NAMALWA (cell line): ENCODE results near the gene TCTA.

Source experiments
- DNase-seq: peaks from one replicate; pipeline ENCODE4 v3.0.0-alpha.2; 2015; ENCODE audit warnings: low spot score

The TCTA gene

DNA sequence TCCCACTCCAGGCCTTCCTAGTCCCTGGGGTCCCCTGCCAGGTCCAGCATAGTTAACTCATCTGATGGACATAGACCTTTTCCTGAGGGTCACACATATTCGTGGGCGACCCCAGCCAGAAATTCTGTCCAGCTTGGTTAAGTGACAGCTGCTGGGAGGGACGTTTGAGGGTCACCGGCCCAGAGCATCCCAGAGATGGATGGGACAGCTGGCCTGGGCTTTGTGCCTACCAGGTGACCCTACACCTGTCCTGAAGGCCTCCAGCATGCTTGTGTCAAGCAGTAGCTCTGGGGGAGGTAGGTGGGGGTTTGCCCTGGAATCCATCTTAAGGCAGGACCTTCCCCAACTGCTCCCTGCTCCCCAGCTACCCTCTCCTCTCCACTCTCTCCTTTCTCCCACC is 48.7 kb downstream of the TCTA start:
- DNase-seq = no peak

DNA sequence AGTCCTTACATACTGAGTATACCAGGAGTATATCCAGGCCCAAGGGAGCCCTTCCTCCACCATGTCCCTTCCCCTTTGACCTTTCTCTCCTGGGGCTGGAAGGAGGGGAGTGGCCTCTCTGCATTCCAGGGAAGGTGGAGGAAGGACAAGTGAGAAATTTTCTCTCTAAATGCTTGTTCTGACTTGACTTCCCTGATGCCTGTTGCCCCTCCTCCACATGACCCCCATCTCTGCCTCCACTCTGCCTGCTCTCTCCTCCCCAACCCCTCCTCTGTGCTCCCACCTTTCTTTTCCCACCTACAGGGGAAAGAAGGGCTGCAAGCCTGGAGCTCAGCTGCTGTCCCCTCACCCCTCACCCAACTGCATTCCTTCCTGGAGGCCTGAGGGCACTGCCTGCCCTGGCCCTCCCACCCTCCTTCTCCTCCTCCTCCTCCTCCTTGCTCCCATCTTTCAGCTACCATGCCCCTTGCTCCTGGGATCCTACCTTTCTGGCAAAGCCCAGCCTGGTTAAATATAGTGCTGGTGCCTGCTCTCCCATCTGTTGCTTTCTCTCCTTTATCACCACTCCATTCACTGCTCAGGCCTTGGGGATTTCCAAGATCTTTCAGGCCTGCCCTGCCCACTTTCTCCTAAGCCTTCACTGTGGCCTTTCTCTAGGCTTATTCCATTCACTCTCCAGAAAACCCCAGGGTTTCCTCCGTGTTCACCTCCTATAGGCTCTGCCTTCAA is 49.4 kb downstream of the TCTA start:
- no peak for DNase-seq

DNA sequence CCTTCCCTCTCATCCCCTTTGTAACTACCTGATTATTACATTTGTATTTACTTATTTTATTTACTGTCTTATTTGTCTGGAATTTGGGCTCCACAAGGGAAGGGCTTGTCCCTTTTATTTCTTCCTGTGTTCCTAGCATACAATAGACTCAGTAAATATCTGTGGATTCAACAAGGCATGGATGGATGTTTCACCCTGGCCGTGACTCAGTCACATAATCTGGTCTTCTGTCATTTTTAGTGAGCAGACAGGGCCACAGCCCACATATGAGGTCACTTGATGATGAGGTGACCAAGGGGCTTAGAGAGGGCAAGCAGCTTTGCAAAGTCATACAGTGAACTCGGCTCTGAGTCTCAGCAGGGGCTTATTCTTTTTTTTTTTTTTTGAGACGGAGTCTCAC is 50.0 kb downstream of the TCTA start:
- no peak for DNase-seq

DNA sequence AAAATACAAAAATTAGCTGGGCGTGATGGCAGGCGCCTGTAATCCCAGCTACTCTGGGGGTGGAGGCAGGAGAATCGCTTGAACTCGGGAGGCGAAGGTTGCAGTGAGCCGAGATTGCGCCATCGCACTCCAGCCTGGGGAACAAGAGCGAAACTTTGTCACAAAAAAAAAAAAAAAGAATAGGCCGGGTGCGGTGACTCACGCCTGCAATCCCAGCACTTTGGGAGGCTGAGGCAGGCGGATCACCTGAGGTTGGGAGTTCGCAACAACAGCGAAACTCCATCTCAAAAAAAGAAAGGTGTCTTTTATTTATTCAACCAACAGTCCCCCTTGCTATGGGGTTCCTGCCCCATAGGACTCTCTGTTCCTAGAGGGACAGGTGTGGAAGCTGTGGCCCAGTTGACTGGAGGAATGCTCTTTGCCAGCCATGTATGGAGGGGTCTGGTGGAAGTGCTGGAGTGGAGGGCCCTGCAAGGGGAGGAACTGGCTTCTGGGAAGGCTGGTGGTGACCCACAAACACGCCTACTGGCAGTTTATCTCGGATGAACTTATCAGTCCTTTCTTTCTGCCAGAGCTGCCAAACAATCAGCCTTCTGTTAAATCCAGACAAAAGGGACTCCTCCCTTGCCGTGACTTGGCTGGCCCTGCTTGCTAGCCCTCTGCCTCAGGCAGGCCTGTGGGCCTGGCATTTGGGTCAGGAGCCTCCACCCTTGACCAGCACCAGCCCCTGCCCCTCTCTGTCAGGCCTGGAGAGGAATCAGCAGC is 53.2 kb downstream of the TCTA start:
- DNase-seq = no peak
